ENCODE results near the gene CD1C. TPM values are rescaled to one million over a fixed set of nuclear protein-coding genes. Genes with fewer than 3 reads are reported as not detected.
"Not testable (repeated sequence)": the region's sequence is repeated elsewhere in the genome, so short reads cannot be mapped to it uniquely, and the experiment has no call there.

Gene CD1C
- polyA plus RNA-seq (ENCODE audit: low read depth in 6 of 6) = 100 to 1,000 TPM in 5 of 6 donors, 10 to 100 TPM in 1; 58.4 to 396 (median 159) TPM

GRCh38 chr1:158289811-158290210 lies at the start of gene CD1C:
CD1C (plus strand) TSS chr1:158289923; CDS start chr1:158290065, 142 bp downstream.
- Mint-ChIP-seq H3K27me3 (no peaks in the 10 kb centered on the region), H3K27ac (no peak within 1 kb of the TSS)
- no peak for DNase-seq

DNA sequence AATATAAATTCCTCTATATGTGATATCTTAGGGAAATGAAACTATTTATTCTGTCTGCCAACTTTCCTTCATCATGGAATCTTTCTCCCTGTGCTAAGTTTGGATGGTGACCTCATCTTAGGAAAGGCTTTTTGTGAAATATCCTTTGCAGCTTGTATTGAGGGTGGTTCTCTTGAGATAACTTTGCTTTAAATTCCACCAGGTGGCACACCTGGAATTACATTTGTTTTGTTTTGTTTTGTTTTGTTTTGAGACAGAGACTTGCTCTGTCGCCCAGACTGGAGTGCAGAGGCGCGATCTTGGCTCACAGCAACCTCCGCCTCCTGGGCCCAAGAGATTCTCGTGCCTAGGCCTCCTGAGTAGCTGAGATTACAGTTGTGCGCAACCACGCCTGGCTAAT lies 43.1 kb upstream of the CD1C start:
- Mint-ChIP-seq H3K27me3 (no peaks in the 10 kb centered on the region), H3K36me3 (peaks cover 0 to 7% of the 10 kb centered on the region in 2 donors), H3K9me3 (peaks cover 0 to 1% (median 0%) of the 10 kb centered on the region in 7 donors), H3K27ac (peak overlapping the region in 2 of 6 donors; percentile 6 to 24), H3K4me1 (peaks cover 41 to 54% (median 42%) of the 10 kb centered on the region in 3 donors), H3K4me3 (peak overlapping the region in 5 of 8 donors; percentile 21 to 57 (median 26))
- DNase-seq (peak; percentile 40), ATAC-seq (ENCODE audit: low read depth in 2 of 2) (peak; percentile 6 to 22)

More at GRCh38 chr1:158289811-158290210, at the start of gene CD1C:
- H3K36me3 Mint-ChIP-seq = peaks cover 0 to 2% of the 10 kb centered on the region in 2 donors
- H3K9me3 Mint-ChIP-seq = no peaks in the 10 kb centered on the region
- peaks cover 2 to 33% (median 28%) of the 10 kb centered on the region in 3 donors for H3K4me1 Mint-ChIP-seq
- ATAC-seq (ENCODE audit: low read depth in 2 of 2) = no peak
- peak within 1 kb of the TSS in 1 of 8 donors; percentile 4 for H3K4me3 Mint-ChIP-seq

DNA sequence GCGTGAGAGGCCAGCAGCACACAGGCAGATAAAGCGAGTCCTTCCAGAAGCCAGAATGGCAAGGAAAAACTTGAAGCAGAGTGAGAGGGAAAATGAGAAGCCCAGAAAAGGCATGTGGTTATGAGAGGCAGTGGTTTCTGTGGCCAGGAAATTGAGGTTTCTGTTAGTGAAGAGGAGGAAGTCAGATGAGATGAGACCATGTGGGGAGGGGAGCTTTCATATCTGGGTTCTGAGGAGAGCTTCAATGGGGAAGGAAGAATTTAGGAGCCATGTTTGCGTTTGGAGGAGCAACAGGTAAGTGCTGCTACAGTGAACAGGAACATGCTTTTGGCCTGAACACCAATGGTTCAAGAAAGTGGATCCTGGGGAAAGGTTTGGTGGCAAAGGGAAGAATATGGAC lies 41.6 kb upstream of the CD1C start:
- DNase-seq = peak; percentile 78
- ATAC-seq (ENCODE audit: low read depth in 2 of 2) = peak; percentile 99
- peak overlapping the region; percentile 8 to 92 (median 84) for H3K27ac Mint-ChIP-seq
- H3K4me3 Mint-ChIP-seq = peak overlapping the region; percentile 60 to 93 (median 78)
- H3K36me3 Mint-ChIP-seq = peaks cover 0 to 7% of the 10 kb centered on the region in 2 donors
- H3K9me3 Mint-ChIP-seq = peaks cover 0 to 1% (median 0%) of the 10 kb centered on the region in 7 donors
- peaks cover 41 to 63% (median 42%) of the 10 kb centered on the region in 3 donors for H3K4me1 Mint-ChIP-seq
- no peaks in the 10 kb centered on the region for H3K27me3 Mint-ChIP-seq

DNA sequence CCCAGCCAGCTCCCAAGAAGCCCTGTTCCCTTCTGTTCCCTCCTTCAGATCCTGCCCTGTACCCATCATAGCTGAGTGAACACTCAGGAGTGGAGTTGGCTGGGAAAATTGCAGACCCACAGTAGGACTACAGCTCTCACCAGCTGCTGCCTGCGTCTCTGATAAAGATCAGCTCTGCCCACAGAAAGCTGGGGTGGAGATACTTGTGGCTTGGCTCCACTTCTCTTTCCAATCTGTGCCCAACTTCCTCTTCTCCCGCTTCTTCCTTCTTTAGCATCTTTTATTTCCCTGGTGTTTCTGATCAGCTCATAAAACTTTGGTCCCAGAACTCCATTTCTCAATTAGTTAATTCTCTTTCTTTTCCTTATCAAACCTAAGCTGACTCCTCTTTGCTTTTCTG lies 41.0 kb upstream of the CD1C start:
- peaks cover 41 to 63% (median 42%) of the 10 kb centered on the region in 3 donors for H3K4me1 Mint-ChIP-seq
- H3K27ac Mint-ChIP-seq = peak overlapping the region; percentile 8 to 92 (median 64)
- peaks cover 0 to 1% (median 0%) of the 10 kb centered on the region in 7 donors for H3K9me3 Mint-ChIP-seq
- peaks cover 0 to 7% of the 10 kb centered on the region in 2 donors for H3K36me3 Mint-ChIP-seq
- ATAC-seq (ENCODE audit: low read depth in 2 of 2) (no peak), DNase-seq (no peak)
- H3K27me3 Mint-ChIP-seq = no peaks in the 10 kb centered on the region
- H3K4me3 Mint-ChIP-seq = peak overlapping the region; percentile 60 to 93 (median 78)

GRCh38 chr1:158249646-158250045 lies 40.1 kb upstream of the CD1C start:
- Mint-ChIP-seq H3K27me3 (no peaks in the 10 kb centered on the region), H3K9me3 (peaks cover 0 to 1% (median 0%) of the 10 kb centered on the region in 7 donors), H3K4me3 (peak overlapping the region in 6 of 8 donors; percentile 16 to 76 (median 73)), H3K27ac (peak overlapping the region in 2 of 6 donors; percentile 24 to 39), H3K4me1 (peaks cover 41 to 63% (median 42%) of the 10 kb centered on the region in 3 donors), H3K36me3 (peaks cover 0 to 7% of the 10 kb centered on the region in 2 donors)
- DNase-seq = no peak
- no peak for ATAC-seq (ENCODE audit: low read depth in 2 of 2)

DNA sequence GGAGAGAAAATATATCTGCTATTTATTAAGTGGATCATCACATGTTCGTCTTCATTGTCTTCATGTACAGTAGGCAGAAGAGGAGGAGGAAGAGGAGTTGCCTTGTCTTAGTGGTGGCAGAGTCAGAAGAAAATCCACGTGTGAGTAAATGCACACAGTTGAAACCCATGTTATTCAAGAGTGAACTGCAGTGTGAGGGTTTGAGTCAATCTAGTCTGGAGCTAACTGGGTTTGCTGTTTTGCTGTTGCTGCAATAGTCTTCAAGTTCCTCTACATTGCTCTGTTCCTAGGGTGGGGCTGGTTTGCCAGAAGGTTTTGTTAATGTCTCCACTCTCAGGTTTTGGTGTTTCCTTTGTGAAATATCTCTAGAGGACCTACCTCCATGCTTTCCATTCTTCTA lies 38.6 kb upstream of the CD1C start:
- H3K36me3 Mint-ChIP-seq = peaks cover 0 to 7% of the 10 kb centered on the region in 2 donors
- ATAC-seq (ENCODE audit: low read depth in 2 of 2) (no peak), DNase-seq (no peak)
- H3K4me1 Mint-ChIP-seq = peaks cover 41 to 62% (median 42%) of the 10 kb centered on the region in 3 donors
- peak overlapping the region in 6 of 8 donors; percentile 16 to 59 (median 34) for H3K4me3 Mint-ChIP-seq
- H3K9me3 Mint-ChIP-seq = peaks cover 0 to 1% (median 0%) of the 10 kb centered on the region in 7 donors
- peak overlapping the region in 4 of 6 donors; percentile 1 to 77 (median 66) for H3K27ac Mint-ChIP-seq
- no peaks in the 10 kb centered on the region for H3K27me3 Mint-ChIP-seq

- DNase-seq = no peak
- ATAC-seq (ENCODE audit: low read depth in 2 of 2) = no peak
- H3K27ac Mint-ChIP-seq = no peak overlapping the region
- no peaks in the 10 kb centered on the region for H3K27me3 Mint-ChIP-seq
- peaks cover 0 to 15% of the 10 kb centered on the region in 2 donors for H3K36me3 Mint-ChIP-seq
- H3K4me1 Mint-ChIP-seq = peaks cover 23 to 33% (median 33%) of the 10 kb centered on the region in 3 donors
- no peaks in the 10 kb centered on the region for H3K9me3 Mint-ChIP-seq
- no peak overlapping the region for H3K4me3 Mint-ChIP-seq
Observed at GRCh38 chr1:158255656-158256055, 34.1 kb upstream of the CD1C start.

DNA sequence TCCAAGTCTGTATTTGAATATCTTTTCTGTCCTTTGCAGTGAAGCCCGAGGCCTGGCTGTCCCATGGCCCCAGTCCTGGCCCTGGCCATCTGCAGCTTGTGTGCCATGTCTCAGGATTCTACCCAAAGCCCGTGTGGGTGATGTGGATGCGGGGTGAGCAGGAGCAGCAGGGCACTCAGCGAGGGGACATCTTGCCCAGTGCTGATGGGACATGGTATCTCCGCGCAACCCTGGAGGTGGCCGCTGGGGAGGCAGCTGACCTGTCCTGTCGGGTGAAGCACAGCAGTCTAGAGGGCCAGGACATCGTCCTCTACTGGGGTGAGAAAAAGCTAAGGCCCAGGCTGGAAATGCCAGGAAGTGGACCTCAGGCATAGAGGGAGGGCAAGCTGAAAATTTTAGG lies 33.0 kb upstream of the CD1C start:
- H3K27me3 Mint-ChIP-seq; DNase-seq; H3K4me3 Mint-ChIP-seq; ATAC-seq (ENCODE audit: low read depth in 2 of 2); H3K9me3 Mint-ChIP-seq: not testable (repeated sequence)
- peak overlapping the region in 2 of 6 donors; percentile 10 to 52 for H3K27ac Mint-ChIP-seq
- H3K36me3 Mint-ChIP-seq = peaks cover 0 to 13% of the 10 kb centered on the region in 2 donors
- peaks cover 19 to 32% (median 22%) of the 10 kb centered on the region in 3 donors for H3K4me1 Mint-ChIP-seq

DNA sequence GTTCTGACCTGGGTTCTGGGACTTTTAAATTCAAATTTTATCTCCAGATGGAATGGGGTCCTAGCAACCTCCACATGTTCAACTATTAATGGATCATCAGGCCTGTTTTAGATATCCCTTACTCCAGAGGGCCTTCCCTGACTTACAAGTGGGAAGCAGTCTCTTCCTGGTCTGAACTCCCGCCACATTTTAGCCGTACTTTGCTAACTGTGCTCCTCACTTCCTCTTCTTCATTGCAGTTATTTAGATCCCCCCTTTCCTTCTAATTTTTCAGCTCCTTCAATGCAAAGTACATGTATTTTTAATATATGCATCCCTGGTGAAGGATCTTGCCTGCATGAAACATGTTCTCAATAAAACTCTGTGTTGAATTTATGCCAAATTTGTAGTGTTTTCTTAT lies 31.8 kb upstream of the CD1C start:
- Mint-ChIP-seq H3K36me3 (peaks cover 0 to 13% of the 10 kb centered on the region in 2 donors), H3K4me1 (peaks cover 15 to 34% (median 19%) of the 10 kb centered on the region in 3 donors), H3K27me3 (no peaks in the 10 kb centered on the region), H3K4me3 (peak overlapping the region in 2 of 8 donors; percentile 10 to 13), H3K27ac (peak overlapping the region in 4 of 6 donors; percentile 3 to 60 (median 32)), H3K9me3 (no peaks in the 10 kb centered on the region)
- ATAC-seq (ENCODE audit: low read depth in 2 of 2) (no peak), DNase-seq (no peak)

DNA sequence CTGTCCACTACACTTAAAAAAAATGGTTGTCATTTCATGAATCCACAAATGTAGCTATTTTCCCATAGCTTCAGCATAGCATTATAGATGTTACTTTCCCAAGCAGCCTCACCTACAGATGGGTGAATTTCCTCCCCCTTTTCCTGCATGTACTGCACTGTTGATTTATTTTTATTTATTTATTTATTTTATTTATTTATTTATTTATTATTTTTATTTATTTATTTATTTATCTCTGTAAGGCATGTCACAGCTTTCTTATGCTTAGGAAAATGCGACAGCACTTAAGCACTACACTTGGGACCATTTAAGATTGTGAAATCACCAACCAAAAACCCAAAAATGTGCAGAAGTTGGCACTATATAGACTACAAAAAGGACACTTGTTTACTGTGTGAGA lies 30.6 kb upstream of the CD1C start:
- H3K4me3 Mint-ChIP-seq = no peak overlapping the region
- H3K9me3 Mint-ChIP-seq = no peaks in the 10 kb centered on the region
- ATAC-seq (ENCODE audit: low read depth in 2 of 2) (no peak), DNase-seq (no peak)
- H3K27me3 Mint-ChIP-seq = no peaks in the 10 kb centered on the region
- no peak overlapping the region for H3K27ac Mint-ChIP-seq
- H3K4me1 Mint-ChIP-seq = peaks cover 15 to 34% (median 19%) of the 10 kb centered on the region in 3 donors
- H3K36me3 Mint-ChIP-seq = peaks cover 0 to 13% of the 10 kb centered on the region in 2 donors

GRCh38 chr1:158272681-158273080 lies 17.0 kb upstream of the CD1C start:
- no peak for DNase-seq

GRCh38 chr1:158274797-158275196 lies 14.9 kb upstream of the CD1C start:
- peak overlapping the region; percentile 10 to 93 (median 70) for H3K27ac Mint-ChIP-seq
- DNase-seq (no peak), ATAC-seq (ENCODE audit: low read depth in 2 of 2) (peak; percentile 81)
- no peaks in the 10 kb centered on the region for H3K36me3 Mint-ChIP-seq
- peaks cover 0 to 6% (median 0%) of the 10 kb centered on the region in 7 donors for H3K9me3 Mint-ChIP-seq
- H3K4me1 Mint-ChIP-seq = peaks cover 21 to 40% (median 32%) of the 10 kb centered on the region in 3 donors
- H3K27me3 Mint-ChIP-seq = no peaks in the 10 kb centered on the region
- H3K4me3 Mint-ChIP-seq = peak overlapping the region in 7 of 8 donors; percentile 20 to 86 (median 58)

More at GRCh38 chr1:158272681-158273080, 17.0 kb upstream of the CD1C start:
- ATAC-seq (ENCODE audit: low read depth in 2 of 2) = no peak
- Mint-ChIP-seq H3K4me1 (peaks cover 21 to 37% (median 32%) of the 10 kb centered on the region in 3 donors), H3K9me3 (peaks cover 0 to 1% (median 0%) of the 10 kb centered on the region in 7 donors), H3K27ac (peak overlapping the region in 2 of 6 donors; percentile 35 to 63), H3K4me3 (peak overlapping the region in 3 of 8 donors; percentile 15 to 54 (median 34)), H3K36me3 (no peaks in the 10 kb centered on the region), H3K27me3 (no peaks in the 10 kb centered on the region)

DNA sequence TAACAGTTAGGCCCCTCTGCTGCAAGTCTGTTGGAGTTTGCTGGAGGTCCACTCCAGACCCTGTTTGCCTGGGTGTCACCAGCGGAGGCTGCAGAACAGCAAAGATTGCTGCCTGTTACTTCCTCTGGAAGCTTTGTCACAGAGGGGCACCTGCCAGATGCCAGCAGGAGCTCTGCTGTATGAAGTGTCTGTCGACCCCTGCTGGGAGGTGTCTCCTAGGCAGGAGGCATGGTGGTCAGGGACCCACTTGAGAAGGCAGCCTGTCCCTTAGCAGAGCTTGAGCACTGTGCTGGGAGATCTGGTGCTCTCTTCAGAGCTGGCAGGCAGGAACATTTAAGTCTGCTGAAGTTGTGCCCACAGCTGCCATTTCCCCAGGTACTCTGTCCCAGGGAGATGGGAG lies 7.3 kb upstream of the CD1C start:
- peaks cover 0 to 13% of the 10 kb centered on the region in 2 donors for H3K36me3 Mint-ChIP-seq
- peak overlapping the region in 6 of 8 donors; percentile 2 to 65 (median 22) for H3K4me3 Mint-ChIP-seq
- peak overlapping the region in 5 of 6 donors; percentile 40 to 83 (median 75) for H3K27ac Mint-ChIP-seq
- ATAC-seq (ENCODE audit: low read depth in 2 of 2); DNase-seq; H3K27me3 Mint-ChIP-seq: not testable (repeated sequence)
- peaks cover 0 to 21% (median 16%) of the 10 kb centered on the region in 7 donors for H3K9me3 Mint-ChIP-seq
- H3K4me1 Mint-ChIP-seq = peaks cover 25 to 58% (median 38%) of the 10 kb centered on the region in 3 donors

DNA sequence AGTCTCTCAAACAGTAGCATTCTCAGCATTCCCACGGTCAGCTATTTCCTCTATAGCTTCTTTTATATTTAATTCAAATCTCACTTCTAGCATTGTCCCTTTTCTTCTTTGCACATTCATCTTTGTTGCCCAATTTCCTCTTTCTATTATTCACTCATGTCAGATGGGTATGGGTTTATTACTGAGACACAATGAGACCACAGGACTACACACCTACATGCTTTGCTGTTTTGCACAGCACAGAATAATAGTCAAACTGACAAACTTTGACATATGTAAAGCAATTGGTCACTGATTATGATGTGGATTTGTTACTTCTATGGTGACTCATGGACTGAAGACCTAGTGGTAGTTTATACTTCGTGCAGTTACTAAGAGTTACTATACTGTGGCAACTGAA lies 5.8 kb upstream of the CD1C start:
- Mint-ChIP-seq H3K9me3 (peaks cover 0 to 17% (median 12%) of the 10 kb centered on the region in 7 donors), H3K4me1 (peaks cover 25 to 64% (median 43%) of the 10 kb centered on the region in 3 donors), H3K27me3 (no peaks in the 10 kb centered on the region), H3K27ac (peak overlapping the region in 5 of 6 donors; percentile 31 to 99 (median 75)), H3K36me3 (peaks cover 0 to 13% of the 10 kb centered on the region in 2 donors), H3K4me3 (peak overlapping the region; percentile 0 to 95 (median 33))
- DNase-seq (no peak), ATAC-seq (ENCODE audit: low read depth in 2 of 2) (no peak)

All from naive B cell (primary cell).